Stimulated activated CD8-positive, alpha-beta memory T cell treated with anti-CD3 and anti-CD28 coated beads, Interleukin-12 subunit alpha, Interleukin-12 subunit beta, amount 100 ng/mL, for 1 hour (primary cell): Measurements from ENCODE around the gene BCAS3.
A peak's percentile ranks its signal among the peaks of the same experiment; 100 is the strongest.
"Not testable (repeated sequence)": the region's sequence is repeated elsewhere in the genome, so short reads cannot be mapped to it uniquely, and the experiment has no call there.

Source experiments
- DNase-seq: peaks from one replicate; pipeline ENCODE4 v3.0.0-alpha.2; 2020; ENCODE audit warnings: low read depth

Gene BCAS3

GRCh38 chr17:61230972-61231820 lies 553.5 kb downstream of the BCAS3 start:
- no peak for DNase-seq

DNA sequence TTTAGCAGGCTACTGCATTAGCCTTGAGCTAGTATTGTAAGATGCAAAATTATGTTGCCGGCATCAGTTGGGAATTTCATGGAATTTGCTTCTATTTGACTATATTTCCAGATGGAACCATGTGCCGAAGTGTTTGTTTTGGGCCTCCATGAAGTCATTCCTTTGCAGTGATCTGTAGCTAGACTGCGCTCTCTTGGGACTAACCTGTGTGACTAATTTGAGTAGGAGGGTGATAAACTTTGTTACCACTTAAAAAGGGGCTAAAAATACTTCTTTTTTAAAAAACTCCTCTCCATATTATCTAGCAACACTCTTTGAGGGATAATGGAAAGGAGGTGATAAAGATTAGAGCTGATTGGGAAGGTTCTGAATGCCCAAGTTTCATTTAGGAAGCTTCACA lies 555.2 kb downstream of the BCAS3 start:
- no peak for DNase-seq

DNA sequence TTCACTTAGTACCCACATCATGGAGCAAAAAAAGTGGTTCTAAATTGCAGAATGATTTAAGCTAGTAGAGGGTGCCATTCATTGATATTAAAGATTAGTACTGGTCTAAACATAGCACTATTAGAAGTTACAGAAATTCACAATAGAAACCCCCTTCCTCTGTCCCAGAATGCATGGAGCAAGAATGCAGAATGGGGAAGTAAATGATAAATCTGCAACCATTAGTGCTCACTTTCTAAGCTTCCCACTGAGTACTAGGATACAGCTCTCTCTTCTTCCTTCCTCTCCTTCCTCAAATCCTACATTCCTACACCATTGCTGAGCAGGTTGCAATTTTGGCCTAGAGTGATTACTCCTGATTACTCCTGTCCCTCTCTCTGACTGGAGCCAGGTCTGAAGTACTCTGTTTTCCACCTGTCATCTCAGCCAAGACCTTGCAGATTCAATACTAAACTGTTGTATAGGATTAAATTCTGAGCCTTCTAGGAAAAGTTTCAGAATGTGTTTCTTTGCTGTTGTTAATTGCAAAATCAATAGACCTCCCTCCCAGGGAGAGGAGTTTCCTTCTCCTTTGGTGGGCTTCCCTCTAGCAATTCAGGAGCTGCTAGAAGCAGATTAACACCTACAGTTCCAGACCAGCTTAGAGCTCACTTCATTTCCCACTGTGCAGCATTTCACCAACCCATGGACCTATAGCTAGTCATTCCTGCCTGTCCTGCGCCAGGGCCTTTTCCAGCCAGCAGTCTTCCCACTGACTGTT lies 556.5 kb downstream of the BCAS3 start:
- DNase-seq = no peak

DNA sequence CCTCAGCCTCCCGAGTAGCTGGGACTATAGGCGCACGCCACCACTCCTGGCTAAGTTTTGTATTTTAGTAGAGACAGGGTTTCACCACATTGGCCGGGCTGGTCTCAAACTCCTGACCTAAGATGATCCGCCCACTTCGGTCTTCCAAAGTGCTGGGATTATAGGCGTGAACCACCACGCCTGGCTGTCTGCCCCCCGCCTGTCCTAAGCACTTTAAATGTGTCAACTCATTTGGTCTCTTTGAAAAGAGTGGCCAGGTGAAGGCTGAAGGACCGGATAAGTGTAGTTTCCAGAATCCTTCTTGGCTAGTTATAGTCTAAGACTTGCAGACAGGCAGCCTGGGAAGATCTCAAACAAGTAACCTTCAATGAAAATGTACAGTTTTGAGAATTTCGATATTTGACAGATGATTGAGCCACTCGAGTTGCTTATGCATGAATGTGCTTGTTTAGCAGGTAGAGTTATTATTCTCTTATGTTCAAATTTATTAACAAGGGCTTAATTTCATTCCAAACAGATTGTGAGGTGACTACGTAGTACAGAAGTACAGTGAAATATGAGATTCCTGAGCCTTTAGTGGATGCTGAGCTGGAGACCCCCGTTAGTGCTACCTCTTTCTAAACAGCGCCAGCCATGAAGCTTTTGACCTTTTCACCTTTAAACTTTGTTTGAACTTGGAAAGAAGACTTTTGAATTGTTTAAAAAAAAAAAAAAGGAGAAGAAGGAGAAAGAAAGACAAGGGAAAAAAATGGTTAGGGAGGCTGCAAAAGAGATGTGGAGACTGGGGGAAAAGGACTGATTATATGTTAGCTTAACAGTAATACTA lies 557.6 kb downstream of the BCAS3 start:
- DNase-seq = no peak

GRCh38 chr17:61235827-61236197 lies 558.2 kb downstream of the BCAS3 start:
- DNase-seq = no peak

GRCh38 chr17:61237275-61237674 lies 559.6 kb downstream of the BCAS3 start:
- DNase-seq = no peak

DNA sequence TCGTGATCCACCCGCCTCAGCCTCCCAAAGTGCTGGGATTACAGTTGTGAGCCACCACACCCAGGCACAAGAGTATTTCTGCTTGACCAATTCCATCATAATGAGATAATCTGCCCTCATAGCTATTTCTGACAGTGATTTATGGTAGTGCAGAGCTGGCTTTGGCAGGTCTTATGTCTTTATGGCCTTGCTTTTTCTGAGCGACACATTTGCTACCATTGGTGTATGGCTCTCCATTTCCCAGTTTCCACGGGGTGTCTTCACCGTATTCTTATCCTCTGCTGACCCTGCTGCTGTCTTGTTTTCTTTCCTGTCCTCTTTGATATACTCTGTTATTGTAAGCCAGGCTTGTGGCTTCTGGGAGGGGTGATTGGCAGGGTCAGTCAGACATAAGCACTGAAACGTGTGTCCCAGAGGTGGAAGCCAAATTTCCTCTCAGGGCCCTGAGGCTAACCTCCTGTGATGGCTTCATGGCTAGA lies 560.8 kb downstream of the BCAS3 start:
- no peak for DNase-seq

- no peak for DNase-seq
Observed at GRCh38 chr17:61239327-61239726, 561.7 kb downstream of the BCAS3 start.

DNA sequence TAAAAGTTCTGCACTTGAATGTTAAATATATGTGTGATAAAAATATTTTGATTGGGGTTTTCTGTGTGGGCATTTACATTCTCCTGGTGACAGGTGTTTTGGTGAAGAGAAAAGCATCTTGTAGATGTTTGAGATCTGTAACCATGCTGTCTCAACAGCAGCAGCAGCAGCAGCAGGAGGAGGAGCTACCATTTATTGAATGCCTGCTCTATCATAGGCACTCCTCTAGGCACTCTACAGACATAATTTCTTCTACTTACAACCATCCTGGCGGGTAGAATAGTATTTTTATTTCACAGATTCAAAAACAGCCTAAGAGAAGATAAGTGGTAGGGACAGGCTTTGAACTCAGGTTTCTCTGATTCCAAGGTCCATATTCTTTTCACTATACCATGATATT lies 562.3 kb downstream of the BCAS3 start:
- DNase-seq = no peak

- no peak for DNase-seq
Observed at GRCh38 chr17:61240851-61241468, 563.3 kb downstream of the BCAS3 start.

DNA sequence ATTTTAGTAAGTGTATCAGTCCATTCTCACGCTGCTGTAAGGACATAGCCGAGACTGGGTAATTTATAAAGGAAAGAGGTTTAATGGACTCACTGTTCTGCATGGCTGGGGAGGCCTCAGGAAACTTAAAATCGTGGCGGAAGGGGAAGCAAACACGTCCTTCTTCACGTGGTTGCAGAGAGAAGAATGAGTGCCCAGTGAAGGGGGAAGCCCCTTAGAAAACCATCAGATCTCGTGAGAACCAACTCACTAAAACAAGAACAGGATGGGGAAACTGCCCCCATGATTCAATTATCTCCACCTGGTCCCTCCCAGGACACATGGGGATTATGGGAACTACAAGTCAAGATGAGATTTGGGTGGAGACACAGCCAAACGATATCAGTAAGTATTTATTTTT lies 567.3 kb downstream of the BCAS3 start:
- not testable (repeated sequence) for DNase-seq

GRCh38 chr17:61245706-61246135 lies 568.1 kb downstream of the BCAS3 start:
- no peak for DNase-seq

DNA sequence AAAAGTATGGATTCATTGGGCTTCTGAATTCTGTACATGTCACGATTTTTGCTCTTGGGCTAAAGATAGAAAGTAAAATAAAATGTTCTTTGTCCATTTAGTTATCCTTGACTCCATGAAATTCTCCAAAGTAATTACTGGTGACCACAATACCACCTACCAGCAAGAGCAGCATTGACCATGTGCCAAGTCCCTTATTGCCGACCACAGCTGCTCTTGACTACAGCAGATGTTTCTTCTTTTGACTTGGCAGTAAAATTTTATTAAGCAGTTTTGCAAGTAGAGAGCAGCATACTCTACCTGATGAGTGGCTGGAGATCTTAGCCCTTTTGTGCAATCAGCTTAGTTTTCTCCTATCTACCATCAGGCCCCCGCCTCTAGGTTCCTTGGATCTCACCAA lies 569.8 kb downstream of the BCAS3 start:
- DNase-seq = no peak

DNA sequence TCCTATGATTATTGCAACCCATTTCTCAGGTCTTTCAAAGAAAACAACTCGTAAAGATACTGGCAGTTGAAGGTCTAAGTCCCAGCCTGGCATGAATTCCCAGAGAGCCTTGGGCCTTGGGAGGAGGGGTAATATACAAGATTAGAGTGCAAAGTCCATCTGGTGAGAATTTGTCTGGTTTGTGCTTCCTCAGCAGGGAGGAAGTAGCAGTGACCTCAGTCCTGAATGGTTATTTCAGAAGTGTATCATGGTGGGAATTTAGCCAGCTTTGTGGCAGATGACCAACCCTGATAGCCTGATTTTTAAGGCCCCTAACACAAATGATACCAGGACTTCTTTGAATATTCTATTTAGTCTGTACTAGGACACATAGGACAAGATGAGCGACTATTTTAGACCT lies 570.7 kb downstream of the BCAS3 start:
- no peak for DNase-seq

GRCh38 chr17:61249649-61250299 lies 572.1 kb downstream of the BCAS3 start:
- no peak for DNase-seq

GRCh38 chr17:61250335-61250890 lies 572.8 kb downstream of the BCAS3 start:
- DNase-seq = no peak

GRCh38 chr17:61251939-61252865 lies 574.6 kb downstream of the BCAS3 start:
- peak; percentile 0 for DNase-seq

DNA sequence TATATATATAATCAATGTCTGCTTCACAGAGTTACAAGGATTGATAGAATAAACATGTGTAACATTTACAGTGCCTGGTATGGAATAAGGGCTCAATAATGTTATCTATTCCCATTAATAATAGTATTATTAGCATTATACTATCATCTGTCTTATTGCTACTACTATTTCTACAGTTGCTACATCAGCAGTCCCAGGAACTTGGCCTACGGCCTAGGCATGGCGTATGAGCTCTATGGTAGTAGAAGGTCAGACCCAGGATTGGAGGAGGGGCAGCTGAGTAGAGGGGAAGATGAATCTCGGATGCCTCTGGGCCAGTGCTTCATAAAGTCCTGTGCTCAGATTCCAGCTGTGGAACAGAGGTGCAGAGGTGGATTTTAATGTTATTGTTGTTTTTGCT lies 575.7 kb downstream of the BCAS3 start:
- no peak for DNase-seq

- no peak for DNase-seq
Observed at GRCh38 chr17:61253937-61254574, 576.4 kb downstream of the BCAS3 start.
